ENCODE results near the gene LAMB1. TPM values are rescaled to one million over a fixed set of nuclear protein-coding genes. Genes with fewer than 3 reads are reported as not detected.

The LAMB1 gene
- total RNA-seq, 1 donor from 2014 or later: 104 TPM

DNA sequence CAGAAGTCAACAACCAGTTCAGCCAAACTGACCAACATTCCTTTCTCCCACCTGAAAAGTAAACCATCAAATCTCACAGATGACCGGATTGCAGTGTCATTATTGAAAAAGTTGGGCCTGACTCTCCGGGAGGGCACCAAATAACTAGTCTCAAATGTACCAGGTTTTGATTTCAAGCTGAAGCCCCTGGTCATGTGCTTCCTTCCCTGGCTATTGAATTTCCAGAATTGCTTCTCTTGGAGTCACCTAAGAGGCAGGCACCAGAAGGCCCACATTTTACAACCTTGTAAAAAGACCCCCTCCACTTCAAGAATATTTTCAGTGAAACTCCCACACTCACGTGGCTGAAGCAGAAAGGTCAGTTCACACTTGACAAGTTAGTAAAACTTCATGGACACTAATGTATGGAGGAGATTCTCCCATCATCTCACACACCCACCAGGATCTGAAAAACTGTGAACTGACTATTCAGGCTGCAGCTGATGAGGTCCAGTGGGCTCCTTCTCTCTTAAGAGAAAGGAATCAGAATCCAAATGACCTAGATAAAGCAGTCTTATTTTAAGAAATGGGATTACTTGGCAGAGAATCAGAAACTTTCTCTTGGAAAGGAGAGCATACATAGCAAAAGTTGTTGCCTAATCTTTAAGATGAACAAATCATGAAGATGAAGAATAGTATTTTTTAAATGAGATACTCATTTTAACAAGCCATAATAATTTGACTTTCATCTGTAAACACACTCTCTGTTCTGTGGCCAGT, 58.4 kb downstream of the LAMB1 start:
- TF ChIP-seq, protein P1, sequence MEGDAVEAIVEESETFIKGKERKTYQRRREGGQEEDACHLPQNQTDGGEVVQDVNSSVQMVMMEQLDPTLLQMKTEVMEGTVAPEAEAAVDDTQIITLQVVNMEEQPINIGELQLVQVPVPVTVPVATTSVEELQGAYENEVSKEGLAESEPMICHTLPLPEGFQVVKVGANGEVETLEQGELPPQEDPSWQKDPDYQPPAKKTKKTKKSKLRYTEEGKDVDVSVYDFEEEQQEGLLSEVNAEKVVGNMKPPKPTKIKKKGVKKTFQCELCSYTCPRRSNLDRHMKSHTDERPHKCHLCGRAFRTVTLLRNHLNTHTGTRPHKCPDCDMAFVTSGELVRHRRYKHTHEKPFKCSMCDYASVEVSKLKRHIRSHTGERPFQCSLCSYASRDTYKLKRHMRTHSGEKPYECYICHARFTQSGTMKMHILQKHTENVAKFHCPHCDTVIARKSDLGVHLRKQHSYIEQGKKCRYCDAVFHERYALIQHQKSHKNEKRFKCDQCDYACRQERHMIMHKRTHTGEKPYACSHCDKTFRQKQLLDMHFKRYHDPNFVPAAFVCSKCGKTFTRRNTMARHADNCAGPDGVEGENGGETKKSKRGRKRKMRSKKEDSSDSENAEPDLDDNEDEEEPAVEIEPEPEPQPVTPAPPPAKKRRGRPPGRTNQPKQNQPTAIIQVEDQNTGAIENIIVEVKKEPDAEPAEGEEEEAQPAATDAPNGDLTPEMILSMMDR (IDR thresholded peaks at IDR 0.05): no peak
- no peaks in the 10 kb centered on the region for H3K9me3 ChIP-seq
- peaks cover 15% of the 10 kb centered on the region for H3K4me1 ChIP-seq
- H3K27me3 ChIP-seq (ENCODE audit: low read depth): no peaks in the 10 kb centered on the region
- no peak overlapping the region for H3K4me3 ChIP-seq
- DNase-seq (no peak), ATAC-seq (no peak)
- intact Hi-C loops (cut with DNase I): no loop called here
- no peak overlapping the region for H3K27ac ChIP-seq
- H3K36me3 ChIP-seq: peaks cover 43% of the 10 kb centered on the region

DNA sequence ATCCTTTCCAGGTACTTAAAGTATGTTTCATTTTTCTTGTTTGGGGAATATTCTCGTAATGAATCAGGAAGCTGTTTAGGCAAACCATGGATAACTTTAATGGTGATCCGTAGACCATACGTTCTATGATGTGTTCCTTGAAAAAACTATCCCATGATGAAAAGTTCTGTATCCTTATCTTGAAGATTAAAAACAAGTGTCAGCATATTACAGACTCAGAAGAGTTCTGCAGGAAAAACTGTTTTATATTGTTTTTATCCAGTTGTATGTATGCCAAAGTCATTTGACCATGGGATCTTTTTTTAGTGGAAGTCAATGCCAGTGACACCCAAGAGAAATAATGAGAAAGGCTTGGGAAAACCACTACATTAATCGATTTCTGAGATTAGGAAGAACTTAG, 59.9 kb downstream of the LAMB1 start:
- peaks cover 49% of the 10 kb centered on the region for H3K36me3 ChIP-seq
- intact Hi-C loops (cut with DNase I): no loop called here

GRCh38 chr7:107940951-107941350, 62.0 kb downstream of the LAMB1 start:
- no peaks in the 10 kb centered on the region for H3K27me3 ChIP-seq (ENCODE audit: low read depth)
- no peak overlapping the region for H3K27ac ChIP-seq
- ATAC-seq (no peak), DNase-seq (no peak)
- H3K36me3 ChIP-seq: peaks cover 47% of the 10 kb centered on the region
- H3K9me3 ChIP-seq: no peaks in the 10 kb centered on the region
- H3K4me1 ChIP-seq: peaks cover 23% of the 10 kb centered on the region
- no peak overlapping the region for H3K4me3 ChIP-seq
- intact Hi-C loops (cut with DNase I): no loop called here
- TF ChIP-seq, protein P1 (IDR thresholded peaks at IDR 0.05): no peak

More for the DNA sequence above, 59.9 kb downstream of the LAMB1 start:
- DNase-seq (no peak), ATAC-seq (no peak)
- Histone ChIP-seq H3K4me3 (no peak overlapping the region), H3K9me3 (no peaks in the 10 kb centered on the region), H3K27me3 (ENCODE audit: low read depth) (no peaks in the 10 kb centered on the region), H3K4me1 (peaks cover 19% of the 10 kb centered on the region), H3K27ac (no peak overlapping the region)
- TF ChIP-seq, protein P1 (IDR thresholded peaks at IDR 0.05): no peak

GRCh38 chr7:107939573-107940489, 63.1 kb downstream of the LAMB1 start:
- ATAC-seq (peak in 1 of 2 donors; percentile 32), DNase-seq (peak; percentile 34)
- peaks cover 50% of the 10 kb centered on the region for H3K36me3 ChIP-seq
- no peaks in the 10 kb centered on the region for H3K9me3 ChIP-seq
- intact Hi-C loops (cut with DNase I): no loop called here
- peak overlapping the region; percentile 48 for H3K27ac ChIP-seq
- TF ChIP-seq, protein P1 (IDR thresholded peaks at IDR 0.05): no peak
- H3K4me1 ChIP-seq: peaks cover 23% of the 10 kb centered on the region
- no peak overlapping the region for H3K4me3 ChIP-seq
- no peaks in the 10 kb centered on the region for H3K27me3 ChIP-seq (ENCODE audit: low read depth)

GRCh38 chr7:107938456-107939250, 64.3 kb downstream of the LAMB1 start:
- DNase-seq (no peak), ATAC-seq (peak; percentile 29 to 57)
- Histone ChIP-seq H3K4me1 (peaks cover 28% of the 10 kb centered on the region), H3K9me3 (no peaks in the 10 kb centered on the region), H3K27ac (no peak overlapping the region), H3K27me3 (ENCODE audit: low read depth) (no peaks in the 10 kb centered on the region), H3K4me3 (no peak overlapping the region), H3K36me3 (peaks cover 59% of the 10 kb centered on the region)
- intact Hi-C loops (cut with DNase I): no loop called here
- TF ChIP-seq, protein P1 (IDR thresholded peaks at IDR 0.05): no peak

Data from lower lobe of right lung (tissue), 2 donors.